K562 treated with DMSO at 1 percent for 24 hours (cell line): ENCODE measurements around the gene DPM3. TPM values are rescaled to one million over a fixed set of nuclear protein-coding genes. Genes with fewer than 3 reads are reported as not detected.

Source experiments
- total RNA-seq: library from RNA; unstranded; fragments of 300-600 nt; gene quantifications from 2 replicates; pipeline ENCODE4 v1.2.3, GENCODE V29; 2022; ENCODE audit warnings: low read depth; ENCODE audit not compliant: insufficient read depth

The DPM3 gene
- total RNA-seq = 97.5 and 132 TPM in 2 replicates

GRCh38 chr1:155139895-155140629 lies at the start of gene DPM3:
DPM3 (minus strand) TSS chr1:155140531; CDS start chr1:155140240, 291 bp downstream.

GRCh38 chr1:155173478-155174323 lies 33.4 kb upstream of the DPM3 start, which contains the start of gene TRIM46:
TRIM46 (plus strand) TSS chr1:155173849; CDS start chr1:155173967, 118 bp downstream.

GRCh38 chr1:155172732-155173477 lies 32.6 kb upstream of the DPM3 start, which contains the start of gene KRTCAP2:
KRTCAP2 (minus strand) TSS chr1:155173304; CDS start chr1:155173224, 80 bp downstream.

GRCh38 chr1:155135415-155136028 lies 4.8 kb downstream of the DPM3 start, which contains the start of gene SLC50A1:
SLC50A1 (plus strand) TSS chr1:155135852; CDS start chr1:155135912, 60 bp downstream.

GRCh38 chr1:155127105-155127966 lies 13.0 kb downstream of the DPM3 start, which contains the start of gene EFNA1:
EFNA1 (plus strand) TSS chr1:155127876; CDS start chr1:155127978, 102 bp downstream.

Other genes starting within 250 kb of the DPM3 start
- 22.5 and 25.3 TPM in 2 replicates for gene PMVK, start 203.8 kb downstream of the DPM3 start, total RNA-seq
- 22.6 and 23.0 TPM in 2 replicates for gene PBXIP1, start 184.4 kb downstream of the DPM3 start, total RNA-seq
- 49.1 and 50.8 TPM in 2 replicates for gene PYGO2, start 178.7 kb downstream of the DPM3 start, total RNA-seq
- 53.7 and 61.2 TPM in 2 replicates for gene SHC1, start 169.8 kb downstream of the DPM3 start, total RNA-seq
- 334 and 346 TPM in 2 replicates for gene CKS1B, start 165.8 kb downstream of the DPM3 start, total RNA-seq
- 45.3 and 54.6 TPM in 2 replicates for gene FLAD1, start 157.2 kb downstream of the DPM3 start, total RNA-seq
- gene LENEP, start 146.9 kb downstream of the DPM3 start, total RNA-seq = not detected in 2 replicates
- gene ZBTB7B, start 137.7 kb downstream of the DPM3 start, total RNA-seq = 41.9 and 50.3 TPM in 2 replicates
- 0.68 and 2.1 TPM in 2 replicates for gene DCST2, start 106.8 kb downstream of the DPM3 start, total RNA-seq
- not detected in 2 replicates for gene DCST1, start 106.7 kb downstream of the DPM3 start, total RNA-seq
- gene ADAM15, start 89.2 kb downstream of the DPM3 start, total RNA-seq = 60.0 and 63.6 TPM in 2 replicates
- gene EFNA4, start 76.8 kb downstream of the DPM3 start, total RNA-seq = 16.7 and 17.6 TPM in 2 replicates
- 5.8 and 5.9 TPM in 2 replicates for gene EFNA3, start 61.7 kb downstream of the DPM3 start, total RNA-seq
- gene EFNA1, start 12.7 kb downstream of the DPM3 start, total RNA-seq = 4.9 and 5.8 TPM in 2 replicates
- gene SLC50A1, start 4.7 kb downstream of the DPM3 start, total RNA-seq = 107 and 111 TPM in 2 replicates
- 319 and 328 TPM in 2 replicates for gene KRTCAP2, start 32.8 kb upstream of the DPM3 start, total RNA-seq
- not detected in 2 replicates for gene TRIM46, start 33.3 kb upstream of the DPM3 start, total RNA-seq
- gene THBS3, start 67.4 kb upstream of the DPM3 start, total RNA-seq = 4.2 and 4.4 TPM in 2 replicates
- gene MTX1, start 68.2 kb upstream of the DPM3 start, total RNA-seq = 72.4 and 82.0 TPM in 2 replicates
- 38.1 and 40.6 TPM in 2 replicates for gene ENTREP3, start 115.0 kb upstream of the DPM3 start, total RNA-seq
- 123 and 125 TPM in 2 replicates for gene SCAMP3, start 121.8 kb upstream of the DPM3 start, total RNA-seq
- 33.3 and 42.5 TPM in 2 replicates for gene CLK2, start 133.0 kb upstream of the DPM3 start, total RNA-seq
- 5.9 and 6.2 TPM in 2 replicates for gene HCN3, start 136.9 kb upstream of the DPM3 start, total RNA-seq
- gene PKLR, start 160.9 kb upstream of the DPM3 start, total RNA-seq = 18.6 and 20.2 TPM in 2 replicates
- 215 TPM in 2 replicates for gene FDPS, start 168.3 kb upstream of the DPM3 start, total RNA-seq
- 75.1 and 77.0 TPM in 2 replicates for gene RUSC1, start 180.4 kb upstream of the DPM3 start, total RNA-seq